Mucosa of descending colon (tissue), 3 donors: Measurements from ENCODE around the gene DEK. TPM values are rescaled to one million over a fixed set of nuclear protein-coding genes. Genes with fewer than 3 reads are reported as not detected.
A peak's percentile ranks its signal among the peaks of the same experiment; 100 is the strongest.

Experiments used
- ATAC-seq: fragments of 200-7000 bp; cut with Tn5 transposase; one replicate; pipeline ENCODE4 v1.9.1; 2020; ENCODE audit warnings: mild to moderate bottlenecking, moderate library complexity
- DNase-seq, 3 donors: peaks; one replicate each; pipeline ENCODE4 v3.0.0-alpha.2; 2020
- H3K36me3 ChIP-seq: fragments of 200-600 bp; one replicate; pipeline ENCODE4 v1.8.0; 2021; ENCODE audit warnings: low read depth, mild to moderate bottlenecking
- H3K4me1 ChIP-seq: fragments of 200-600 bp; one replicate; pipeline ENCODE4 v1.8.0; 2021; ENCODE audit warnings: low read depth, mild to moderate bottlenecking
- H3K4me3 ChIP-seq: fragments of 200-600 bp; one replicate; pipeline ENCODE4 v1.8.0; 2021; ENCODE audit warnings: mild to moderate bottlenecking
- H3K9me3 ChIP-seq: fragments of 200-600 bp; one replicate; pipeline ENCODE4 v1.8.0; 2021; ENCODE audit warnings: mild to moderate bottlenecking
- intact Hi-C, 2 donors: fragments of 100-400 bp; cut with DNase I in 1 of 2; cut with micrococcal nuclease in 1 of 2; formaldehyde crosslinking; loops; one replicate each; pipeline versions ENCODE4 v1.11.0 to v1.11.1; 2022; cut with DNase I, micrococcal nuclease
- total RNA-seq, 3 donors: library from RNA; stranded (reverse); fragmentation: NEBNext Ultra II Directional in 2 of 3; extraction: Animal tissue kit (Norgen Biotek cat#: 25700) in 2 of 3; gene quantifications; one replicate each; pipeline versions ENCODE4 v1.2.1 to v1.2.4, GENCODE V29; 2021 to 2023
- TF ChIP-seq, protein P1 (sequence below): fragments of 200-600 bp; IDR thresholded peaks from one replicate; pipeline ENCODE4 v1.8.0; 2022; ENCODE audit warnings: antibody characterized with exemption, mild to moderate bottlenecking
- donor health status: DM: no; HTN: no; CAD: no; lungs with moderate emphysema.
- donor health status: DM: no; HTN: no; CAD: no.
- donor health status: DM: no; HTN: yes; CAD: no.

The DEK gene
- total RNA-seq, 3 donors from 2014 or later = 75.6 to 123 (median 85.0) TPM

DNA sequence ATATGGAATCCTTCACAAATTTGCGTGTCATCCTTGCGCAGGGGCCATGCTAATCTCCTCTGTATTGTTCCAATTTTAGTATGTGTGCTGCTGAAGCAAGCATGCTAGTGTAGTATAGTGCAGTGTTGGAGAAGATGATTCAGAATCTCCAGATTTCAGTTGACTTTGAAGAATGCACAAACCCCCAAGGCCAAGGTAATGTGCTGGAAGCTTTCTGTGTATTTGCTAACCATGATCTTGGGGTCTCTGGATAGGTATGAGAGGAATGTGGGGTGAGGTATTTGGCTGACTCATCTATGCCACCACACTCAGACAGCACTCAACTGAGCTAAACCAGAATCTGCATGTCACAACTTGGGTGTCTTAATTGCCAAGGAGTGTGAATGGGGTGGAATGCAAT, 42.6 kb upstream of the DEK start:
- DNase-seq = no peak
- Histone ChIP-seq H3K36me3 (no peaks in the 10 kb centered on the region), H3K9me3 (no peaks in the 10 kb centered on the region), H3K4me3 (no peak overlapping the region), H3K4me1 (no peaks in the 10 kb centered on the region)
- ATAC-seq = no peak
- TF ChIP-seq, protein P1, sequence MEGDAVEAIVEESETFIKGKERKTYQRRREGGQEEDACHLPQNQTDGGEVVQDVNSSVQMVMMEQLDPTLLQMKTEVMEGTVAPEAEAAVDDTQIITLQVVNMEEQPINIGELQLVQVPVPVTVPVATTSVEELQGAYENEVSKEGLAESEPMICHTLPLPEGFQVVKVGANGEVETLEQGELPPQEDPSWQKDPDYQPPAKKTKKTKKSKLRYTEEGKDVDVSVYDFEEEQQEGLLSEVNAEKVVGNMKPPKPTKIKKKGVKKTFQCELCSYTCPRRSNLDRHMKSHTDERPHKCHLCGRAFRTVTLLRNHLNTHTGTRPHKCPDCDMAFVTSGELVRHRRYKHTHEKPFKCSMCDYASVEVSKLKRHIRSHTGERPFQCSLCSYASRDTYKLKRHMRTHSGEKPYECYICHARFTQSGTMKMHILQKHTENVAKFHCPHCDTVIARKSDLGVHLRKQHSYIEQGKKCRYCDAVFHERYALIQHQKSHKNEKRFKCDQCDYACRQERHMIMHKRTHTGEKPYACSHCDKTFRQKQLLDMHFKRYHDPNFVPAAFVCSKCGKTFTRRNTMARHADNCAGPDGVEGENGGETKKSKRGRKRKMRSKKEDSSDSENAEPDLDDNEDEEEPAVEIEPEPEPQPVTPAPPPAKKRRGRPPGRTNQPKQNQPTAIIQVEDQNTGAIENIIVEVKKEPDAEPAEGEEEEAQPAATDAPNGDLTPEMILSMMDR = no peak
- intact Hi-C loops = no loop called here

DNA sequence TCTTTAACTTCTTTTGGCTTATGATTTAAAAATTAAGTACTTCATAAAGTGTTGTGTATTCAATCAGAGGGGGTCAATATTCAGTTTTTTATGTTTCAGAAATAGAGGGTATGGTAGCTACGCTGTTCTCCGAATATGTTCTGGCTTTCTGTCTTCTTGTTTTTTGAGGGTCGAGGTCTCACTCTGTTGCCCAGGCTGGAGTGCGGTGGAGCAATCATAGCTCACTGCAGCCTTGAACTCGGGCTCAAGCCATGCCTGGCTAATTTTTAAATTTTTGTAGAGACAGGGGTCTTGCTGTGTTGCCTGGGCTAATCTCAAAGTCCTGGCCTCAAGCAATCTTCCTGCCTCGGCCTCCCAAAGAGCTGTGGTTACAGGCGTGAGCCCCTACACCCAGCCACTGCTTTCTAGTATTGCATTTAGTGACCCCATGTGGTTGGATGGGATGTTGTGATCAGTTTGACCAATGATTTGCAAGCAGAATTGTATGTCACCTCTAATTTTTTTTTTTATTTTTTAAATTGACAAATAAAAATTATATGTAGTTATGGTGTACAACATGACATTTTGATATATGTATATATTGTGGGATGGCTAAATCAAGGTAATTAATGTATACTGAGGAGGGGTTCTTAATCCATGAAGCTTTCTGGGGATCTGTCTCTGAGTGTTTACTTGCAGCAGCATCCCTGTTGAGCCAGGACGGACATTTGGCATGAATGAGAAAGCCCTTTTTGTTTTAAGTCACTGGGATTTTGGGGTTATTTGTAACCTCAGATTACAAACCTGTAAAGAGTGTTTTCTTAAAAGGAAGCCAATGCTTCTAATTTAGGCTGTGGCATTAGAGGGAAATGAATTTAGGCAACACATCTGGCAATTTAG, 38.5 kb upstream of the DEK start:
- Histone ChIP-seq H3K4me1 (no peaks in the 10 kb centered on the region), H3K36me3 (no peaks in the 10 kb centered on the region), H3K9me3 (no peaks in the 10 kb centered on the region), H3K4me3 (no peak overlapping the region)
- peak in 1 of 3 donors; percentile 18 for DNase-seq
- intact Hi-C loops = no loop called here
- no peak for ATAC-seq
- TF ChIP-seq, protein P1 = no peak

DNA sequence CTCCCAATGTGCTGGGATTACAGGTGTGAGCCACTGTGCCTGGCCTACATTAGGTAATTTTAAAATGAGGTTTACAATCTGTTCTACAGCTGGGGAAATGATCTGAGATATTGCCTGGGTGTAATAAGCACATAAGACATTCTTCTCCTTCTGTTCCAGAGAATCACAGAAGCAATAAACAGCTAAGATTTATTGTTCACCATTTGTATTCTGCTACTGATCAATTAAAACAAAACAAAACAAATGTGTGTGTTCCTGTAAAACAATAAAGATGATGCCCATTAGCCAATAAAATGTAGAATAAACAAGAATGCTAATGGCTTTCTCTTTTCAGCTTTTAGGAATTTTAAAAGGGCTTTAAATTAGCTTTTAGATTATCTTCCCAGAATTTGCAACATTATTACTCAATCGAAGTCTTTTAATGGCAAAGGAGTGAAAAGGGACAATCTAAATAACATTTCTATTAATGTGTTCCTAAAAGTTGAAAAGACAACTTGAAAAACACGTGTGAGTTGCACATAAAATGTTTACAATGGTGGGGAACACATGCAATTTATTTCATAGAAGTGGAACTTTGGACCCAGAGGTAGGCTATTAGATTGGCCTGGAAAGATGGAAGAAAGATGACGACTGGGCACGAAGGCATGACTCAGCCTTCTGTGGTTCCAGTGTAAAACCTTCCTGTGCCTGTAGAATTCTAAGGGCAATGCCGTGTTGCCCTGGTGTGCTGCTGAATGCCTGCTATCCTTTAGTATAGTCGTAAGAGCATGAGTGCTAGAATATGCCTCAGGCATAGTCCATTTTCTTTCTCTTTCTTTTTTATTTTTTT, 29.0 kb upstream of the DEK start:
- ATAC-seq (peak; percentile 98), DNase-seq (peak in 2 of 3 donors; percentile 35 to 62)
- no peaks in the 10 kb centered on the region for H3K9me3 ChIP-seq
- TF ChIP-seq, protein P1 = no peak
- no peaks in the 10 kb centered on the region for H3K36me3 ChIP-seq
- intact Hi-C loops = no loop called here
- no peak overlapping the region for H3K4me3 ChIP-seq
- H3K4me1 ChIP-seq = no peaks in the 10 kb centered on the region

DNA sequence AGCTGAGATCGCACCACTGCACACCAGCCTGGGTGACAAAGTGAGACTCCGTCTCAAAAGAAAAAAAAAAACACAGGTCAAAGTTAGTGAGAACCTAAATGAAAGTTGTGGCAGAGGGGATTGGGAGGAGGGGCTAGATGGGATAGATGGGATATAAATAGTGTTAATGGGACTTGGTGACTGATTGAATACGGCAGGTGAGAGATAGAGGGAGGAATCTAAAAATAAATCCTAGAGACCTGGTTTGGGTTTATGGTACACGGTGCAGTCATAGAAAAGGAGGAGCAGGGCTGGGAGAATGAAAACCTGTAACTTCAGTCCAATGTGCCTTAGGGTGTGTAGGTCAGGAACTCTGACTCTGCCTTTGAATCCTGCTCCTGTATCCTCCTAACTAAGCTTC, 25.0 kb upstream of the DEK start:
- no peaks in the 10 kb centered on the region for H3K9me3 ChIP-seq
- intact Hi-C loops = no loop called here
- TF ChIP-seq, protein P1 = no peak

DNA sequence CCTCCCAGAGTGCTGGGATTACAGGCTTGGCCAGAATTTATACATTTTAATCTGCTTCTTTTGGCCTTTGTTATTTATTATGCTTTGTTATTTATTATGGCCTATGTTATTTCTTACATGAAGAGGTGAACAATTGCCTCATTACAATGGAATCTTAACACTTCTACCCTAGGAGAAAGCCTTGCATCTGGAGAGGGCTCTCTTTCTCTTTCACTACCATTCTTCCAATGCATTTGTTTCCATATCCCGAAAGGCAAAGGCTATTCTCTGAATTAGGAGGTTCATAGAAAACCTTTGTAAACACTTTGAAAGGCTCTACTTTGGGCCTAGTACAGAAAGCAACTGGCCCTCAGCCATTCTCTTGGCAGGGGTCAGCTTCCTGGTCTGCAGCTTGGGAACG, 19.9 kb upstream of the DEK start:
- no peak for DNase-seq
- no peak for ATAC-seq
- H3K9me3 ChIP-seq = no peaks in the 10 kb centered on the region
- TF ChIP-seq, protein P1 = no peak
- intact Hi-C loops = no loop called here
- no peaks in the 10 kb centered on the region for H3K36me3 ChIP-seq
- no peak overlapping the region for H3K4me3 ChIP-seq
- H3K4me1 ChIP-seq = no peaks in the 10 kb centered on the region

More for the DNA sequence above, 25.0 kb upstream of the DEK start:
- Histone ChIP-seq H3K4me3 (no peak overlapping the region), H3K4me1 (no peaks in the 10 kb centered on the region), H3K36me3 (no peaks in the 10 kb centered on the region)
- DNase-seq = no peak
- ATAC-seq = no peak
